ENCODE data around the gene SAP30.

SAP30 gene

GRCh38 chr4:173360587-173361221 is 10.1 kb upstream of the SAP30 start:
- Histone ChIP-seq H3K4me1 (ENCODE audit: insufficient read depth, low read length) (peaks cover 5% of the 10 kb centered on the region), H3K79me2 (ENCODE audit: insufficient read depth, low read length) (no peaks in the 10 kb centered on the region; the same call in 1 of the 2 replicates), H4K20me1 (ENCODE audit: insufficient read depth, low read length) (no peaks in the 10 kb centered on the region), H3K36me3 (ENCODE audit: insufficient read depth, low read length) (no peaks in the 10 kb centered on the region), H3K4me3 (ENCODE audit: low read depth in 1 of 2, low read length in 2 of 2) (no peak overlapping the region), H3K9me3 (ENCODE audit: insufficient read depth, low read length, severe bottlenecking) (no peaks in the 10 kb centered on the region), H3K27ac (ENCODE audit: low read length) (no peak overlapping the region), H2AFZ (ENCODE audit: low read depth, low read length) (no peak overlapping the region), H3K27me3 (ENCODE audit: insufficient read depth, low read length, poor library complexity) (no peaks in the 10 kb centered on the region), H3K9ac (ENCODE audit: low read depth, low read length) (no peak overlapping the region), H3K4me2 (ENCODE audit: insufficient read depth, low read length) (no peak overlapping the region)
- no peak for DNase-seq
- TF ChIP-seq EZH2 (IDR thresholded peaks at IDR 0.05; ENCODE audit: borderline replicate concordance, low read depth, low read length, severe bottlenecking), result no peak
- peak; percentile 41 for TF ChIP-seq CTCF (IDR thresholded peaks at IDR 0.05; ENCODE audit: borderline replicate concordance, extremely low read depth, low read length, poor library complexity, severe bottlenecking)
- peak; percentile 67 for ATAC-seq (ENCODE audit: insufficient read depth, low read depth)

DNA sequence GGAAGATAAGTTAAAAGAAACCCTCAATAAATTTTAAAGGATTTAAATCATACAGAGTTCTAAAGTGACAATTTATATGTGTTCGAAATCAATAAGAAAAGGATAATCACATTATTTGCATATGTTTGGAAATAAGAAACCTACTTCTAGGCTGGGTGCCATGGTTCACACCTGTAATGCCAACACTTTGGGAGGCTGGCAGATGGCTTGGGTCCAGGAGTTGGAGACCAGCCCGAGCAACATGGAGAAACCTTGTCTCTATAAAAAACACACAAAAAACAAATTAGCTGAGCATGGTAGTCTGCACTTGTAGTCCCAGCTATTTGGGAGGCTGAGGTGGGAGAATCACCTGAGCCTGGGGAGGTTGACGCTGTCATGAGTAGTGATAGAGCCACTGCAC is 8.1 kb upstream of the SAP30 start:
- no peak for DNase-seq
- ATAC-seq (ENCODE audit: insufficient read depth, low read depth), result no peak
- H2AFZ ChIP-seq (ENCODE audit: low read depth, low read length), result no peak overlapping the region
- H3K4me1 ChIP-seq (ENCODE audit: insufficient read depth, low read length), result peaks cover 24% of the 10 kb centered on the region
- H3K4me2 ChIP-seq (ENCODE audit: insufficient read depth, low read length), result no peak overlapping the region
- H3K79me2 ChIP-seq (ENCODE audit: insufficient read depth, low read length), result peaks cover 15% of the 10 kb centered on the region
- H3K36me3 ChIP-seq (ENCODE audit: insufficient read depth, low read length), result no peaks in the 10 kb centered on the region
- no peak overlapping the region for H3K9ac ChIP-seq (ENCODE audit: low read depth, low read length)
- no peak for TF ChIP-seq EZH2 (IDR thresholded peaks at IDR 0.05; ENCODE audit: borderline replicate concordance, low read depth, low read length, severe bottlenecking)
- TF ChIP-seq CTCF (IDR thresholded peaks at IDR 0.05; ENCODE audit: borderline replicate concordance, extremely low read depth, low read length, poor library complexity, severe bottlenecking), result no peak
- H3K4me3 ChIP-seq (ENCODE audit: low read depth in 1 of 2, low read length in 2 of 2), result no peak overlapping the region
- no peaks in the 10 kb centered on the region for H3K27me3 ChIP-seq (ENCODE audit: insufficient read depth, low read length, poor library complexity)
- H4K20me1 ChIP-seq (ENCODE audit: insufficient read depth, low read length), result no peaks in the 10 kb centered on the region
- H3K27ac ChIP-seq (ENCODE audit: low read length), result no peak overlapping the region
- H3K9me3 ChIP-seq (ENCODE audit: insufficient read depth, low read length, severe bottlenecking), result no peaks in the 10 kb centered on the region

DNA sequence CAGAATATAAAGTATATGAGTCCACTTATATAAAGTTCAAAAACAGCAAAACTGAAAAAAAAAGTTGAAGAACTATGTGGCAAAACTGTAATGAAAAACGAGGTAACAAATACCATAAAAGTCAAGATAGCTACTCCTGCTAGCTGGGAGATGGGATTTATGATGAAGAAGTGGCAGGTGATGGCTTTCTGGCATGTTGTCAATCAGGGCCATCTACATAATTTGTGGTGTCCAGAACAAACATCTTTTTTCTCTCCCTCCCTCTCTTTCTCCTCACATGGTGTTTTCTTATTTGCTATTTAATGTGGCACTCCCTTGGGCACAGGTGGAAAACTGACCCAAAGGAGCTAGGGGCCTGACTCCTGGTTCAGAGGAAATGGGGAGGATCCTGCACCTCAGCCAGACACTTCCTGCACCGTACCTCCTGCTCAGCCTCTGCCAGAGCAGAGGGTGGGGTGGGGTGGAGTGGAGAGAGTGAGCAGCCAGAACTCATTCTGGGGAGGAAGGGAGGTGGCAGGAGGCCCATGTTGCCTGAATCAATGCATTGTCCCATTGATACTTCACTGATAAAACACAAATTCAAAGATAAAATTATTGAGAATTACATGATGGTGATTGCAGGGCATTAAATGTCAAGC is 5.3 kb upstream of the SAP30 start:
- Histone ChIP-seq H3K9me3 (ENCODE audit: insufficient read depth, low read length, severe bottlenecking) (no peaks in the 10 kb centered on the region), H3K27ac (ENCODE audit: low read length) (no peak overlapping the region), H4K20me1 (ENCODE audit: insufficient read depth, low read length) (no peaks in the 10 kb centered on the region), H3K27me3 (ENCODE audit: insufficient read depth, low read length, poor library complexity) (no peaks in the 10 kb centered on the region), H3K4me1 (ENCODE audit: insufficient read depth, low read length) (peaks cover 40% of the 10 kb centered on the region), H3K4me3 (ENCODE audit: low read depth in 1 of 2, low read length in 2 of 2) (no peak overlapping the region), H2AFZ (ENCODE audit: low read depth, low read length) (no peak overlapping the region), H3K79me2 (ENCODE audit: insufficient read depth, low read length) (peaks cover 35% of the 10 kb centered on the region), H3K36me3 (ENCODE audit: insufficient read depth, low read length) (no peaks in the 10 kb centered on the region), H3K9ac (ENCODE audit: low read depth, low read length) (no peak overlapping the region), H3K4me2 (ENCODE audit: insufficient read depth, low read length) (no peak overlapping the region)
- no peak for TF ChIP-seq EZH2 (IDR thresholded peaks at IDR 0.05; ENCODE audit: borderline replicate concordance, low read depth, low read length, severe bottlenecking)
- no peak for TF ChIP-seq CTCF (IDR thresholded peaks at IDR 0.05; ENCODE audit: borderline replicate concordance, extremely low read depth, low read length, poor library complexity, severe bottlenecking)
- ATAC-seq (ENCODE audit: insufficient read depth, low read depth), result no peak
- peak; percentile 35 for DNase-seq

All from DND-41 (cell line).